Nephron (organoid): ENCODE data around the gene KIRREL1.

Experiments used
- H3K27ac Mint-ChIP-seq, 3 experiments: 2 replicates each; pipeline ENCODE4 v1.8.0; 2020; ENCODE audit warnings: mixed read lengths in 3 of 3, mild to moderate bottlenecking in 2 of 3, moderate library complexity in 1 of 3
- H3K27me3 Mint-ChIP-seq: 2 replicates; pipeline ENCODE4 v1.8.0; 2021; ENCODE audit warnings: low read depth, mild to moderate bottlenecking, moderate library complexity, mixed read lengths
- H3K36me3 Mint-ChIP-seq: 2 replicates; pipeline ENCODE4 v1.8.0; 2020; ENCODE audit warnings: low read depth, mixed read lengths
- H3K4me1 Mint-ChIP-seq: 2 replicates; pipeline ENCODE4 v1.8.0; 2020; ENCODE audit warnings: mixed read lengths
- H3K4me3 Mint-ChIP-seq, 3 experiments: 2 replicates each; pipeline ENCODE4 v1.8.0; 2020; ENCODE audit warnings: mild to moderate bottlenecking in 3 of 3, mixed read lengths in 3 of 3, moderate library complexity in 2 of 3
- H3K9me3 Mint-ChIP-seq: 2 replicates; pipeline ENCODE4 v1.8.0; 2020; ENCODE audit warnings: mixed read lengths
- TF ChIP-seq, protein P1 (sequence below), 3 experiments: fragments of 200-600 bp; sonication (generic); IDR thresholded peaks; one replicate each; pipeline ENCODE4 v1.5.0; 2021; ENCODE audit warnings: antibody characterized with exemption in 3 of 3; ENCODE audit not compliant: unreplicated experiment in 3 of 3

Gene KIRREL1

DNA sequence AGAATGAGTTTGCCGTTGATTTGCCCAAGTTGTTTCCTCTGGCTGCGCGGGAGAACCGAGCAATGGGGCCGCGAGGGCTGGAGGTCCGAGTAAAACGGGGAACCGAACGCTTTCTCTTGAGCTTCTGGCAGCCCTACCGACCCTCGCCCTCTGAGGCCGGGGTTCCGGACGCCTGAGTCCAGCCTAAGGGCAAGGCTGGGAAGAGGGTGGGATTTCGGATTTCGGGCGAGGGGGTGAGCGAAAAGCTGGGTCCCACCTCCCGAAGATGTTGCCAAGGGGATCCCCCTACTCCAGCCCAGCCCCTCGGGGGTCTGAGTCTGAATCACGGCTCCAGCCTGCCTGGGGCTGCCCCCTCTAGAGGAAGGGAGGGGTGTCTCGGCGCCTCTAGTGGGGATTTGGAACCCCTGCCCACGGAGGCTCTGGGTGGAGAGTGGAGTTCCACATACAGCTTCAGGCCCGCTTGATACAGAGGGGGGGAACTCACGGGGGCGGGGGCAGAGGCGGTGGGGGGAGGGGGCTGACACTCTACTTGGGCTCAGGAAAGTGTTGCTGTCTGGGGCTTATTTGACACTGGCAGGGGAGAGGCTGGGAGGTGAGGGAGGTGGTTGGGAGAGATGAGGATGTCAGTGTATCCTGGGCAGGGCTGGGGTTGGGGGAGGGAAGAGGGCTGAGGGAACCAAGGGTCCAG is 617 bp downstream of the KIRREL1 start:
- TF ChIP-seq, protein P1, sequence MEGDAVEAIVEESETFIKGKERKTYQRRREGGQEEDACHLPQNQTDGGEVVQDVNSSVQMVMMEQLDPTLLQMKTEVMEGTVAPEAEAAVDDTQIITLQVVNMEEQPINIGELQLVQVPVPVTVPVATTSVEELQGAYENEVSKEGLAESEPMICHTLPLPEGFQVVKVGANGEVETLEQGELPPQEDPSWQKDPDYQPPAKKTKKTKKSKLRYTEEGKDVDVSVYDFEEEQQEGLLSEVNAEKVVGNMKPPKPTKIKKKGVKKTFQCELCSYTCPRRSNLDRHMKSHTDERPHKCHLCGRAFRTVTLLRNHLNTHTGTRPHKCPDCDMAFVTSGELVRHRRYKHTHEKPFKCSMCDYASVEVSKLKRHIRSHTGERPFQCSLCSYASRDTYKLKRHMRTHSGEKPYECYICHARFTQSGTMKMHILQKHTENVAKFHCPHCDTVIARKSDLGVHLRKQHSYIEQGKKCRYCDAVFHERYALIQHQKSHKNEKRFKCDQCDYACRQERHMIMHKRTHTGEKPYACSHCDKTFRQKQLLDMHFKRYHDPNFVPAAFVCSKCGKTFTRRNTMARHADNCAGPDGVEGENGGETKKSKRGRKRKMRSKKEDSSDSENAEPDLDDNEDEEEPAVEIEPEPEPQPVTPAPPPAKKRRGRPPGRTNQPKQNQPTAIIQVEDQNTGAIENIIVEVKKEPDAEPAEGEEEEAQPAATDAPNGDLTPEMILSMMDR (IDR thresholded peaks at IDR 0.05; ENCODE audit: unreplicated experiment in 3 of 3), result peak in 1 of 3 experiments; percentile 18
- H3K4me3 Mint-ChIP-seq, result peak overlapping the region; percentile 87 to 95 (median 92)
- H3K36me3 Mint-ChIP-seq, result peaks cover 8% of the 10 kb centered on the region
- H3K27me3 Mint-ChIP-seq, result peaks cover 23% of the 10 kb centered on the region
- H3K9me3 Mint-ChIP-seq, result no peaks in the 10 kb centered on the region
- peaks cover 43% of the 10 kb centered on the region for H3K4me1 Mint-ChIP-seq
- peak overlapping the region; percentile 95 to 97 (median 96) for H3K27ac Mint-ChIP-seq

GRCh38 chr1:157994704-157995582 is 1.5 kb downstream of the KIRREL1 start:
- peaks cover 14% of the 10 kb centered on the region for H3K36me3 Mint-ChIP-seq
- peaks cover 52% of the 10 kb centered on the region for H3K4me1 Mint-ChIP-seq
- H3K9me3 Mint-ChIP-seq, result no peaks in the 10 kb centered on the region
- H3K27ac Mint-ChIP-seq, result peak overlapping the region; percentile 95 to 97 (median 96)
- H3K4me3 Mint-ChIP-seq, result peak overlapping the region; percentile 87 to 95 (median 92)
- peaks cover 14% of the 10 kb centered on the region for H3K27me3 Mint-ChIP-seq
- TF ChIP-seq, protein P1 (IDR thresholded peaks at IDR 0.05; ENCODE audit: unreplicated experiment in 3 of 3), result no peak

- H3K4me1 Mint-ChIP-seq, result peaks cover 60% of the 10 kb centered on the region
- peak overlapping the region; percentile 95 to 97 (median 96) for H3K27ac Mint-ChIP-seq
- H3K36me3 Mint-ChIP-seq, result peaks cover 14% of the 10 kb centered on the region
- peaks cover 14% of the 10 kb centered on the region for H3K27me3 Mint-ChIP-seq
- no peaks in the 10 kb centered on the region for H3K9me3 Mint-ChIP-seq
- TF ChIP-seq, protein P1 (IDR thresholded peaks at IDR 0.05; ENCODE audit: unreplicated experiment in 3 of 3), result no peak
- peak overlapping the region; percentile 87 to 95 (median 92) for H3K4me3 Mint-ChIP-seq
Measured at GRCh38 chr1:157995583-157996169, 2.2 kb downstream of the KIRREL1 start.

DNA sequence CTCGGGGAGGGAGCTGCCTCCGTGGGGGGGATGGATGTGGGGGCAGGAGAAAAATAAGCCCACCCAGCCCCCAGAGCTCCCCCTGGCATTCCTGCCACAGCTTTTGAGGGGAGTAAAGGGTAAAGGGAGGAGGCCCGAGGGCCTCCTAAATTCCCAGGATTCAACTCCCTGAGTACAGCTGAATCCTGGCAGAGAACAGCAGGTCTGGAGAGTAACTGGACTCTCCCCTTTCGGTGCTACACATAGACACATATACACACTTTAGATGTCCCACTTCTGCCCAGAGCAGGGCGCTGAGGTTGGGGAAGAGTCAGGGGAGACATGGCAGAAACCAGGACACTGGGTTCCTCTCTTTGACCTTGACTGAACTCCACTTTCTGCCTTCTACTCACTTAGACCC is 3.0 kb downstream of the KIRREL1 start:
- Mint-ChIP-seq H3K27ac (peak overlapping the region; percentile 95 to 97 (median 96)), H3K4me3 (peak overlapping the region; percentile 87 to 95 (median 92)), H3K27me3 (peaks cover 11% of the 10 kb centered on the region), H3K4me1 (peaks cover 67% of the 10 kb centered on the region), H3K36me3 (peaks cover 14% of the 10 kb centered on the region), H3K9me3 (no peaks in the 10 kb centered on the region)
- TF ChIP-seq, protein P1 (IDR thresholded peaks at IDR 0.05; ENCODE audit: unreplicated experiment in 3 of 3), result no peak

DNA sequence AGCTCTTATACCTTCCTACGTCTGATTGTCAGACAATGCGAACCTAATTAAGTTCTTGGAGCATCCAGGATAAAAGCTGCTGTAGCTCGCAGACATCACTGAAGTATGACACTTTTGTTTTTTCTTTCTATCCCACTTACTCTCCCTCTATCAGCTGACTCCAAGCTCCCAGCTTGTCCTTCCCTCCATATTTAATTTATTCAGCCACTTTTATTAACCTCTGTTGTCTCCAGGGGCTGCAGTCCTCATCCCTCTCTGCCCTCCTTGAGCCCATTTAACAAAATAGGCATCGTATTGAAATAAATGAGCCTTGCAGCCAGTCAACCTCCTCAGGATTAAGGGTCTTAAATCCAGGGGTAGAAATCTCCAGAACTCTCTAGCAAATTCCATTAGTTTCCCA is 7.1 kb downstream of the KIRREL1 start:
- peaks cover 83% of the 10 kb centered on the region for H3K4me1 Mint-ChIP-seq
- peaks cover 20% of the 10 kb centered on the region for H3K36me3 Mint-ChIP-seq

More for the DNA sequence above, 7.1 kb downstream of the KIRREL1 start:
- Mint-ChIP-seq H3K27ac (peak overlapping the region; percentile 96 to 97 (median 97)), H3K27me3 (no peaks in the 10 kb centered on the region), H3K9me3 (no peaks in the 10 kb centered on the region), H3K4me3 (peak overlapping the region; percentile 0 to 22 (median 16))
- TF ChIP-seq, protein P1 (IDR thresholded peaks at IDR 0.05; ENCODE audit: unreplicated experiment in 3 of 3), result no peak
